H9 (cell line): Measurements from ENCODE around the gene ZNF557. TPM values are rescaled to one million over a fixed set of nuclear protein-coding genes. Genes with fewer than 3 reads are reported as not detected.
"Not testable (repeated sequence)": the region's sequence is repeated elsewhere in the genome, so short reads cannot be mapped to it uniquely, and the experiment has no call there.

Experiments
- DNase-seq: peaks from one replicate; pipeline ENCODE4 v3.0.0-alpha.2; 2017
- H2AFZ ChIP-seq: one replicate; pipeline ENCODE4 v1.6.1; 2013; ENCODE audit warnings: mild to moderate bottlenecking, low read length, control low read depth, moderate library complexity
- H2AK5ac ChIP-seq: 2 replicates; pipeline ENCODE4 v1.6.1; 2013; ENCODE audit warnings: low read length, control low read depth, mixed read lengths; ENCODE audit not compliant: insufficient read length
- H2BK120ac ChIP-seq: one replicate; pipeline ENCODE4 v1.6.1; 2013; ENCODE audit warnings: low read depth, mild to moderate bottlenecking, low read length, control low read depth, inconsistent platforms; ENCODE audit not compliant: poor library complexity, severe bottlenecking
- H2BK12ac ChIP-seq: 2 replicates; pipeline ENCODE4 v1.6.1; 2013; ENCODE audit warnings: low read length, control low read depth, mixed read lengths, low read depth; ENCODE audit not compliant: insufficient read length
- H2BK15ac ChIP-seq: 2 replicates; pipeline ENCODE4 v1.6.1; 2013; ENCODE audit warnings: low read depth, low read length, control low read depth
- H2BK20ac ChIP-seq: one replicate; pipeline ENCODE4 v1.6.1; 2013; ENCODE audit warnings: low read depth, mild to moderate bottlenecking, low read length, control low read depth, inconsistent platforms; ENCODE audit not compliant: poor library complexity, severe bottlenecking
- H2BK5ac ChIP-seq: 2 replicates; pipeline ENCODE4 v1.6.1; 2013; ENCODE audit warnings: low read length, control low read depth, mixed read lengths; ENCODE audit not compliant: insufficient read length
- H3K14ac ChIP-seq: 2 replicates; pipeline ENCODE4 v1.6.1; 2013; ENCODE audit warnings: low read length, control low read depth; ENCODE audit not compliant: insufficient read depth
- H3K18ac ChIP-seq: 2 replicates; pipeline ENCODE4 v1.6.1; 2013; ENCODE audit warnings: low read depth, mild to moderate bottlenecking, mixed read lengths, low read length, control low read depth; ENCODE audit not compliant: insufficient read length
- H3K23ac ChIP-seq: 2 replicates; pipeline ENCODE4 v1.6.1; 2013; ENCODE audit warnings: low read length, control low read depth, mixed read lengths, low read depth; ENCODE audit not compliant: insufficient read length
- H3K23me2 ChIP-seq: 2 replicates; pipeline ENCODE4 v1.6.1; 2013; ENCODE audit warnings: low read depth, mild to moderate bottlenecking, mixed read lengths, low read length, control low read depth; ENCODE audit not compliant: insufficient read length, poor library complexity, severe bottlenecking
- H3K27ac ChIP-seq: 2 replicates; pipeline ENCODE4 v1.5.1; 2013; ENCODE audit warnings: low read length, control low read depth, mixed read lengths, low read depth; ENCODE audit not compliant: insufficient read length
- H3K27me3 ChIP-seq: 2 replicates; pipeline ENCODE4 v1.6.1; 2013; ENCODE audit warnings: low read length, control low read depth, inconsistent platforms; ENCODE audit not compliant: insufficient read depth
- H3K4ac ChIP-seq: 2 replicates; pipeline ENCODE4 v1.6.1; 2013; ENCODE audit warnings: low read depth, mild to moderate bottlenecking, control low read depth, inconsistent platforms, low read length, moderate library complexity
- H3K4me1 ChIP-seq: 2 replicates; pipeline ENCODE4 v1.6.1; 2013; ENCODE audit warnings: low read length, control low read depth, inconsistent platforms; ENCODE audit not compliant: insufficient read depth
- H3K4me2 ChIP-seq: 2 replicates; pipeline ENCODE4 v1.6.1; 2013; ENCODE audit warnings: low read length, control low read depth, mixed read lengths; ENCODE audit not compliant: insufficient read length, insufficient read depth
- H3K56ac ChIP-seq: 2 replicates; pipeline ENCODE4 v1.6.1; 2013; ENCODE audit warnings: low read depth, mild to moderate bottlenecking, mixed read lengths, low read length, control low read depth; ENCODE audit not compliant: insufficient read length
- H3K79me1 ChIP-seq: 2 replicates; pipeline ENCODE4 v1.6.1; 2013; ENCODE audit warnings: low read depth, mild to moderate bottlenecking, moderate library complexity, low read length, control low read depth, inconsistent platforms; ENCODE audit not compliant: insufficient read depth, poor library complexity, severe bottlenecking
- H3K79me2 ChIP-seq: 2 replicates; pipeline ENCODE4 v1.6.1; 2013; ENCODE audit warnings: low read length, control low read depth, inconsistent platforms; ENCODE audit not compliant: insufficient read depth
- H3K9ac ChIP-seq: 2 replicates; pipeline ENCODE4 v1.6.1; 2013; ENCODE audit warnings: low read length, control low read depth, mixed read lengths; ENCODE audit not compliant: insufficient read length; ENCODE audit errors: extremely low read depth
- H3K9me3 ChIP-seq: one replicate; pipeline ENCODE4 v1.6.1; 2013; ENCODE audit warnings: low read depth, low read length, inconsistent platforms; ENCODE audit not compliant: control insufficient read depth
- H3T11ph ChIP-seq: one replicate; pipeline ENCODE4 v1.6.1; 2013; ENCODE audit warnings: mild to moderate bottlenecking, low read length, control low read depth, inconsistent platforms
- H4K20me1 ChIP-seq: one replicate; pipeline ENCODE4 v1.6.1; 2013; ENCODE audit not compliant: control insufficient read depth, insufficient read length, insufficient read depth
- H4K5ac ChIP-seq: 2 replicates; pipeline ENCODE4 v1.6.1; 2013; ENCODE audit warnings: low read depth, mild to moderate bottlenecking, mixed read lengths, low read length, control low read depth; ENCODE audit not compliant: insufficient read length
- H4K8ac ChIP-seq: replicated peaks from 2 replicates; pipeline ENCODE4 v1.6.1; 2013; ENCODE audit warnings: low read length, control low read depth, mixed read lengths, low read depth; ENCODE audit not compliant: insufficient read length
- H4K91ac ChIP-seq: 2 replicates; pipeline ENCODE4 v1.6.1; 2013; ENCODE audit warnings: low read depth, mild to moderate bottlenecking, moderate library complexity, mixed read lengths, low read length, control low read depth; ENCODE audit not compliant: insufficient read length
- H3K27ac Mint-ChIP-seq, 3 experiments: 2 replicates in 2 of 3; 3 replicates in 1 of 3; pipeline ENCODE4 v1.8.0; 2020 to 2021; ENCODE audit warnings: mixed read lengths in 3 of 3, mild to moderate bottlenecking in 1 of 3, moderate library complexity in 1 of 3
- H3K27me3 Mint-ChIP-seq: 2 replicates; pipeline ENCODE4 v1.8.0; 2021; ENCODE audit warnings: low read depth, mild to moderate bottlenecking, moderate library complexity, mixed read lengths
- H3K36me3 Mint-ChIP-seq, 3 experiments: 2 replicates in 2 of 3; 3 replicates in 1 of 3; pipeline ENCODE4 v1.8.0; 2020 to 2021; ENCODE audit warnings: low read depth in 3 of 3, mixed read lengths in 3 of 3; ENCODE audit not compliant: insufficient read depth in 1 of 3
- H3K4me1 Mint-ChIP-seq, 2 experiments: 2 replicates each; pipeline ENCODE4 v1.8.0; 2020; ENCODE audit warnings: mixed read lengths in 2 of 2
- H3K4me3 Mint-ChIP-seq, 2 experiments: 2 replicates in 1 of 2; 3 replicates in 1 of 2; pipeline ENCODE4 v1.8.0; 2020 to 2021; ENCODE audit warnings: mild to moderate bottlenecking in 2 of 2, mixed read lengths in 2 of 2, moderate library complexity in 1 of 2
- H3K9me3 Mint-ChIP-seq, 2 experiments: 2 replicates in 1 of 2; 3 replicates in 1 of 2; pipeline ENCODE4 v1.8.0; 2020; ENCODE audit warnings: mild to moderate bottlenecking in 2 of 2, mixed read lengths in 2 of 2, moderate library complexity in 1 of 2
- WGBS: extraction: QIAGEN DNeasy Blood & Tissue Kit; methylation state at CpG from one replicate; pipeline ENCODE4 v1.1.7; 2013; ENCODE audit warnings: missing lambda C conversion rate, low lambda C conversion rate, mixed read lengths; ENCODE audit not compliant: insufficient read length; ENCODE audit errors: extremely low coverage; 5-methylcytosine and 5-hydroxymethylcytosine counted together
- total RNA-seq: library from RNA; stranded (reverse); gene quantifications from 2 replicates; pipeline ENCODE4 v1.2.1, GENCODE V29; 2021

Gene ZNF557
- total RNA-seq, 1 experiment from 2014 or later, result 12.2 TPM

- H2AFZ ChIP-seq, H3K27me3 ChIP-seq, H3K18ac ChIP-seq, H3K4me1 ChIP-seq, H4K20me1 ChIP-seq, H3K27me3 Mint-ChIP-seq, H3K4me3 Mint-ChIP-seq, H3K4ac ChIP-seq, H3K79me2 ChIP-seq, H3K4me1 Mint-ChIP-seq, H3K27ac ChIP-seq, DNase-seq, H2BK5ac ChIP-seq, H3K79me1 ChIP-seq, H3K9ac ChIP-seq, H2AK5ac ChIP-seq, H3K9me3 ChIP-seq, H3K36me3 Mint-ChIP-seq, H3T11ph ChIP-seq, H4K91ac ChIP-seq, H3K4me2 ChIP-seq, H3K14ac ChIP-seq, H3K9me3 Mint-ChIP-seq, H4K8ac ChIP-seq, H4K5ac ChIP-seq, H2BK120ac ChIP-seq, H3K23me2 ChIP-seq, H2BK12ac ChIP-seq, H3K23ac ChIP-seq, H3K27ac Mint-ChIP-seq, H2BK15ac ChIP-seq, H3K56ac ChIP-seq, H2BK20ac ChIP-seq: not testable (repeated sequence)
- no CpG with 5 or more reads among the region's 1 CpG for WGBS
Measured at GRCh38 chr19:7028790-7029189, 40.7 kb upstream of the ZNF557 start.

- H3K9me3 ChIP-seq, H2BK5ac ChIP-seq, H3K18ac ChIP-seq, H4K5ac ChIP-seq, H3K23ac ChIP-seq, H3K4me2 ChIP-seq, H2BK12ac ChIP-seq, H3K56ac ChIP-seq, H2BK120ac ChIP-seq, H3T11ph ChIP-seq, H3K9ac ChIP-seq, H3K14ac ChIP-seq, H3K23me2 ChIP-seq, H3K9me3 Mint-ChIP-seq, H3K27me3 ChIP-seq, H3K36me3 Mint-ChIP-seq, H3K4ac ChIP-seq, DNase-seq, H3K79me2 ChIP-seq, H3K4me1 ChIP-seq, H2AK5ac ChIP-seq, H3K4me1 Mint-ChIP-seq, H3K27me3 Mint-ChIP-seq, H3K27ac Mint-ChIP-seq, H2BK20ac ChIP-seq, H4K91ac ChIP-seq, H4K8ac ChIP-seq, H3K4me3 Mint-ChIP-seq, H3K79me1 ChIP-seq, H4K20me1 ChIP-seq, H2AFZ ChIP-seq, H3K27ac ChIP-seq, H2BK15ac ChIP-seq: not testable (repeated sequence)
- no CpG with 5 or more reads among the region's 9 CpGs for WGBS
Measured at GRCh38 chr19:7030278-7030677, 39.2 kb upstream of the ZNF557 start, which contains the start of gene MBD3L5. Gene MBD3L5, plus strand, starts transcription at chr19:7030578. Its CDS starts 34 bp downstream, at chr19:7030612.
